Mesendoderm (in vitro differentiated cells): Measurements from ENCODE around the gene CCDC78.
"Not testable (repeated sequence)": the region's sequence is repeated elsewhere in the genome, so short reads cannot be mapped to it uniquely, and the experiment has no call there.

ENCODE experiments used
- DNase-seq: peaks from one replicate; pipeline ENCODE4 v3.0.0; 2013
- H2AK5ac ChIP-seq: 2 replicates; pipeline ENCODE4 v1.6.1; 2013; ENCODE audit warnings: low read length, inconsistent platforms
- H2BK120ac ChIP-seq: 2 replicates; pipeline ENCODE4 v1.6.1; 2013; ENCODE audit warnings: low read depth, mild to moderate bottlenecking, low read length, moderate library complexity, mixed read lengths
- H2BK15ac ChIP-seq: replicated peaks from 2 replicates; pipeline ENCODE4 v1.6.1; 2013; ENCODE audit warnings: low read depth, mild to moderate bottlenecking, moderate library complexity
- H2BK5ac ChIP-seq: 2 replicates; pipeline ENCODE4 v1.6.1; 2013; ENCODE audit warnings: low read length, inconsistent platforms
- H3K18ac ChIP-seq: 2 replicates; pipeline ENCODE4 v1.6.1; 2013; ENCODE audit warnings: mild to moderate bottlenecking, low read length, mixed read lengths
- H3K23ac ChIP-seq: one replicate; pipeline ENCODE4 v1.6.1; 2013; ENCODE audit warnings: low read length
- H3K27ac ChIP-seq: 2 replicates; pipeline ENCODE4 v1.5.1; 2013; ENCODE audit warnings: low read depth, mild to moderate bottlenecking, inconsistent platforms, low read length, moderate library complexity
- H3K27me3 ChIP-seq: 2 replicates; pipeline ENCODE4 v1.6.1; 2013; ENCODE audit warnings: low read length, control low read depth, mild to moderate bottlenecking, inconsistent platforms; ENCODE audit not compliant: insufficient read depth, poor library complexity
- H3K36me3 ChIP-seq: 2 replicates; pipeline ENCODE4 v1.6.1; 2013; ENCODE audit warnings: low read length, inconsistent platforms; ENCODE audit not compliant: control insufficient read depth, insufficient read depth
- H3K4ac ChIP-seq: one replicate; pipeline ENCODE4 v1.6.1; 2013; ENCODE audit warnings: low read depth, mild to moderate bottlenecking, low read length, moderate library complexity
- H3K4me1 ChIP-seq: 2 replicates; pipeline ENCODE4 v1.6.1; 2013; ENCODE audit warnings: low read depth, low read length, inconsistent platforms; ENCODE audit not compliant: control insufficient read depth
- H3K4me2 ChIP-seq: 2 replicates; pipeline ENCODE4 v1.6.1; 2013; ENCODE audit warnings: low read length
- H3K4me3 ChIP-seq: 2 replicates; pipeline ENCODE4 v1.5.1; 2013; ENCODE audit warnings: mild to moderate bottlenecking, low read length
- H3K56ac ChIP-seq: one replicate; pipeline ENCODE4 v1.6.1; 2013; ENCODE audit warnings: low read length
- H3K79me1 ChIP-seq: 2 replicates; pipeline ENCODE4 v1.6.1; 2013; ENCODE audit warnings: low read length, inconsistent platforms
- H3K79me2 ChIP-seq: 2 replicates; pipeline ENCODE4 v1.6.1; 2013; ENCODE audit warnings: mild to moderate bottlenecking, low read length; ENCODE audit not compliant: control insufficient read depth, insufficient read depth
- H3K9ac ChIP-seq: 2 replicates; pipeline ENCODE4 v1.6.1; 2013; ENCODE audit warnings: low read length, inconsistent platforms
- H4K5ac ChIP-seq: one replicate; pipeline ENCODE4 v1.6.1; 2013; ENCODE audit warnings: low read length
- H4K8ac ChIP-seq: one replicate; pipeline ENCODE4 v1.6.1; 2013; ENCODE audit warnings: low read depth, mild to moderate bottlenecking, control low read depth, low read length, moderate library complexity
- WGBS: extraction: QIAGEN DNeasy Blood & Tissue Kit; methylation state at CpG from one replicate; pipeline ENCODE4 v1.1.7; 2013; ENCODE audit warnings: low lambda C conversion rate, missing lambda C conversion rate; ENCODE audit not compliant: insufficient coverage; ENCODE audit errors: extremely low coverage; 5-methylcytosine and 5-hydroxymethylcytosine counted together

The CCDC78 gene

DNA sequence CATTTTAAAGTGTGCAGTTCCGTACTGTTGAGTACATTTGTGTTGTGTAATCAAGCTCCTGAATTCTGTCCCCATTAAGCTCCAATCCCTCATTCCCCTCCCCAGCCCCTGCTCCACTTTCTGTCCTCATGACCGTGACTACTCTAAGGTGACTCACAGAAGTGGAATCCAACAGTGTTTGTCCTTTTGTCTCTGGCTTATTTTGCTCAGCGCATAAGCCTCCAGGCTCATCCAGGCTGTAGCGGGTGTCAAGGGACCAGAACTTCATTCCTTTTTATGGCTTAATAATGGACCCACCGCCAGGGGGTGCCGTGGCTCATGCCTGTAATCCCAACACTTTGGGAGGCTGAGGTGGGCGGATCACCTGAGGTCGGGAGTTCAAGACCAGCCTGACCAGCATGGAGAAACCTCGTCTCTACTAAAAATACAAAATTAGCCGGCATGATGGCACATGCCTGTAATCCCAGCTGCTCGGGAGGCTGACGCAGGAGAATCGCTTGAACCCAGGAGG lies 13.4 kb downstream of the CCDC78 start:
- H3K4me3 ChIP-seq, H3K4me1 ChIP-seq, H3K56ac ChIP-seq, H3K27me3 ChIP-seq, H3K18ac ChIP-seq, H2BK120ac ChIP-seq, H3K23ac ChIP-seq, H3K79me1 ChIP-seq, H2BK15ac ChIP-seq, H3K27ac ChIP-seq, H4K8ac ChIP-seq, H3K79me2 ChIP-seq, H3K36me3 ChIP-seq, H4K5ac ChIP-seq, H2BK5ac ChIP-seq, H3K9ac ChIP-seq, H3K4ac ChIP-seq, H2AK5ac ChIP-seq, H3K4me2 ChIP-seq: not testable (repeated sequence)
- WGBS: no CpG with 5 or more reads among the region's 13 CpGs
- peak; percentile 97 for DNase-seq

GRCh38 chr16:711548-712320 lies 14.5 kb downstream of the CCDC78 start:
- Histone ChIP-seq H3K18ac (no peak overlapping the region), H3K23ac (no peak overlapping the region), H2AK5ac (no peak overlapping the region), H2BK15ac (no peak overlapping the region), H3K79me2 (no peaks in the 10 kb centered on the region), H3K36me3 (no peaks in the 10 kb centered on the region), H3K9ac (no peak overlapping the region), H4K5ac (no peak overlapping the region), H3K4me1 (no peaks in the 10 kb centered on the region), H3K27ac (no peak overlapping the region), H4K8ac (no peak overlapping the region), H3K4me3 (no peak overlapping the region), H2BK5ac (no peak overlapping the region), H3K56ac (no peak overlapping the region), H3K27me3 (peaks cover 12% of the 10 kb centered on the region), H3K79me1 (no peaks in the 10 kb centered on the region), H3K4ac (no peak overlapping the region), H3K4me2 (no peak overlapping the region), H2BK120ac (no peak overlapping the region)
- no CpG with 5 or more reads among the region's 25 CpGs for WGBS
- peak; percentile 75 for DNase-seq

- Histone ChIP-seq H3K23ac (no peak overlapping the region), H3K36me3 (no peaks in the 10 kb centered on the region), H2BK120ac (no peak overlapping the region), H2BK15ac (no peak overlapping the region), H3K27me3 (peaks cover 18% of the 10 kb centered on the region), H3K27ac (no peak overlapping the region), H3K18ac (no peak overlapping the region), H3K79me2 (no peaks in the 10 kb centered on the region), H3K4me1 (no peaks in the 10 kb centered on the region), H4K5ac (no peak overlapping the region), H2BK5ac (no peak overlapping the region), H3K4me3 (no peak overlapping the region), H3K4ac (no peak overlapping the region), H3K9ac (no peak overlapping the region), H3K4me2 (no peak overlapping the region), H3K56ac (no peak overlapping the region), H2AK5ac (no peak overlapping the region), H4K8ac (no peak overlapping the region), H3K79me1 (no peaks in the 10 kb centered on the region)
- DNase-seq: no peak
- WGBS: no CpG with 5 or more reads among the region's 12 CpGs
Measured at GRCh38 chr16:711084-711483, 15.2 kb downstream of the CCDC78 start.

- H3K23ac ChIP-seq: no peak overlapping the region
- H3K36me3 ChIP-seq: no peaks in the 10 kb centered on the region
- no peaks in the 10 kb centered on the region for H3K79me2 ChIP-seq
- H3K4me3 ChIP-seq: no peak overlapping the region
- peaks cover 16% of the 10 kb centered on the region for H3K27me3 ChIP-seq
- no peak overlapping the region for H4K8ac ChIP-seq
- no peak overlapping the region for H4K5ac ChIP-seq
- no peaks in the 10 kb centered on the region for H3K79me1 ChIP-seq
- H2BK15ac ChIP-seq: no peak overlapping the region
- H3K27ac ChIP-seq: no peak overlapping the region
- H3K4me1 ChIP-seq: no peaks in the 10 kb centered on the region
- no peak overlapping the region for H2AK5ac ChIP-seq
- H2BK5ac ChIP-seq: no peak overlapping the region
- no peak overlapping the region for H3K56ac ChIP-seq
- WGBS: no CpG with 5 or more reads among the region's 21 CpGs
- no peak overlapping the region for H2BK120ac ChIP-seq
- no peak for DNase-seq
- no peak overlapping the region for H3K9ac ChIP-seq
- H3K18ac ChIP-seq: no peak overlapping the region
- no peak overlapping the region for H3K4me2 ChIP-seq
- no peak overlapping the region for H3K4ac ChIP-seq
Measured at GRCh38 chr16:710500-711075, 15.7 kb downstream of the CCDC78 start.

GRCh38 chr16:709566-710499 lies 16.4 kb downstream of the CCDC78 start:
- peak; percentile 89 for DNase-seq
- no CpG with 5 or more reads among the region's 30 CpGs for WGBS

More at GRCh38 chr16:709566-710499, 16.4 kb downstream of the CCDC78 start:
- Histone ChIP-seq H3K4me1 (no peaks in the 10 kb centered on the region), H3K36me3 (no peaks in the 10 kb centered on the region), H4K8ac (no peak overlapping the region), H3K4me3 (no peak overlapping the region), H2BK120ac (no peak overlapping the region), H3K23ac (no peak overlapping the region), H3K56ac (no peak overlapping the region), H2AK5ac (no peak overlapping the region), H3K79me2 (no peaks in the 10 kb centered on the region), H3K27me3 (peaks cover 18% of the 10 kb centered on the region), H2BK5ac (no peak overlapping the region), H3K18ac (no peak overlapping the region), H3K27ac (no peak overlapping the region), H4K5ac (no peak overlapping the region), H3K4ac (no peak overlapping the region), H3K79me1 (no peaks in the 10 kb centered on the region), H2BK15ac (no peak overlapping the region), H3K9ac (no peak overlapping the region), H3K4me2 (no peak overlapping the region)
